ENCODE measurements around the gene FAM25G.
"Not testable (repeated sequence)": the region's sequence is repeated elsewhere in the genome, so short reads cannot be mapped to it uniquely, and the experiment has no call there.

Gene FAM25G

GRCh38 chr10:47491600-47491999 is at the start of gene FAM25G:
Gene FAM25G, minus strand, starts transcription at chr10:47491700. Its CDS starts 26 bp downstream, at chr10:47491674.
- not testable (repeated sequence) for DNase-seq (ENCODE audit: low read depth in 3 of 3)

GRCh38 chr10:47536430-47536829 is 44.9 kb upstream of the FAM25G start:
- DNase-seq (ENCODE audit: low read depth in 3 of 3), result not testable (repeated sequence)

GRCh38 chr10:47523475-47523874 is 32.0 kb upstream of the FAM25G start, which contains the start of gene AGAP9:
Gene AGAP9, minus strand, starts transcription at chr10:47523638. Its CDS starts 112 bp downstream, at chr10:47523526.
- DNase-seq (ENCODE audit: low read depth in 3 of 3), result not testable (repeated sequence)

- DNase-seq (ENCODE audit: low read depth in 3 of 3), result not testable (repeated sequence)
Observed at GRCh38 chr10:47502313-47502712, 10.8 kb upstream of the FAM25G start.

- DNase-seq (ENCODE audit: low read depth in 3 of 3), result not testable (repeated sequence)
Observed at GRCh38 chr10:47494226-47494625, 2.7 kb upstream of the FAM25G start.

- DNase-seq (ENCODE audit: low read depth in 3 of 3), result not testable (repeated sequence)
Observed at GRCh38 chr10:47489630-47490029, 1.9 kb downstream of the FAM25G start.

GRCh38 chr10:47485943-47486342 is 5.6 kb downstream of the FAM25G start:
- DNase-seq (ENCODE audit: low read depth in 3 of 3), result not testable (repeated sequence)

- not testable (repeated sequence) for DNase-seq (ENCODE audit: low read depth in 3 of 3)
Observed at GRCh38 chr10:47484786-47485185, 6.7 kb downstream of the FAM25G start.

GRCh38 chr10:47483923-47484322 is 7.6 kb downstream of the FAM25G start, which contains the start of gene ANXA8:
Gene ANXA8, minus strand, starts transcription at chr10:47484115. Its CDS starts 182 bp downstream, at chr10:47483933.
- not testable (repeated sequence) for DNase-seq (ENCODE audit: low read depth in 3 of 3)

GRCh38 chr10:47482367-47482766 is 9.1 kb downstream of the FAM25G start:
- not testable (repeated sequence) for DNase-seq (ENCODE audit: low read depth in 3 of 3)

GRCh38 chr10:47481768-47482181 is 9.7 kb downstream of the FAM25G start:
- not testable (repeated sequence) for DNase-seq (ENCODE audit: low read depth in 3 of 3)

GRCh38 chr10:47481182-47481766 is 10.2 kb downstream of the FAM25G start:
- DNase-seq (ENCODE audit: low read depth in 3 of 3), result not testable (repeated sequence)

- DNase-seq (ENCODE audit: low read depth in 3 of 3), result not testable (repeated sequence)
Observed at GRCh38 chr10:47480133-47480532, 11.4 kb downstream of the FAM25G start.

GRCh38 chr10:47478114-47478513 is 13.4 kb downstream of the FAM25G start:
- not testable (repeated sequence) for DNase-seq (ENCODE audit: low read depth in 3 of 3)

- not testable (repeated sequence) for DNase-seq (ENCODE audit: low read depth in 3 of 3)
Observed at GRCh38 chr10:47477078-47477477, 14.4 kb downstream of the FAM25G start.

GRCh38 chr10:47475101-47475500 is 16.4 kb downstream of the FAM25G start:
- DNase-seq (ENCODE audit: low read depth in 3 of 3), result not testable (repeated sequence)

GRCh38 chr10:47473516-47473915 is 18.0 kb downstream of the FAM25G start:
- not testable (repeated sequence) for DNase-seq (ENCODE audit: low read depth in 3 of 3)

GRCh38 chr10:47472647-47473046 is 18.9 kb downstream of the FAM25G start:
- DNase-seq (ENCODE audit: low read depth in 3 of 3), result not testable (repeated sequence)

- DNase-seq (ENCODE audit: low read depth in 3 of 3), result not testable (repeated sequence)
Observed at GRCh38 chr10:47472072-47472471, 19.4 kb downstream of the FAM25G start.

- DNase-seq (ENCODE audit: low read depth in 3 of 3), result not testable (repeated sequence)
Observed at GRCh38 chr10:47468731-47469528, 22.6 kb downstream of the FAM25G start.

GRCh38 chr10:47467957-47468356 is 23.5 kb downstream of the FAM25G start:
- not testable (repeated sequence) for DNase-seq (ENCODE audit: low read depth in 3 of 3)

- DNase-seq (ENCODE audit: low read depth in 3 of 3), result not testable (repeated sequence)
Observed at GRCh38 chr10:47467458-47467857, 24.0 kb downstream of the FAM25G start.
